Neural cell (in vitro differentiated cells): Measurements from ENCODE around the gene PLD5.
"Not testable (repeated sequence)": the region's sequence is repeated elsewhere in the genome, so short reads cannot be mapped to it uniquely, and the experiment has no call there.

ENCODE experiments used
- EP300 ChIP-seq: fragments of 450-650 bp; conservative IDR thresholded peaks from 2 replicates; pipeline ENCODE4 v1.6.1; 2014; ENCODE audit warnings: antibody characterized with exemption, mild to moderate bottlenecking, moderate library complexity; ENCODE audit not compliant: poor library complexity, severe bottlenecking
- TAF1 ChIP-seq: IDR thresholded peaks from 2 replicates; pipeline ENCODE4 v1.6.1; 2012; ENCODE audit warnings: low read depth
- TF ChIP-seq, protein P1 (sequence below): fragments of 450-650 bp; IDR thresholded peaks from 2 replicates; pipeline ENCODE4 v1.5.1; 2014; ENCODE audit warnings: antibody characterized with exemption, mild to moderate bottlenecking, moderate library complexity; ENCODE audit not compliant: poor library complexity, severe bottlenecking

- TF ChIP-seq, protein P1, sequence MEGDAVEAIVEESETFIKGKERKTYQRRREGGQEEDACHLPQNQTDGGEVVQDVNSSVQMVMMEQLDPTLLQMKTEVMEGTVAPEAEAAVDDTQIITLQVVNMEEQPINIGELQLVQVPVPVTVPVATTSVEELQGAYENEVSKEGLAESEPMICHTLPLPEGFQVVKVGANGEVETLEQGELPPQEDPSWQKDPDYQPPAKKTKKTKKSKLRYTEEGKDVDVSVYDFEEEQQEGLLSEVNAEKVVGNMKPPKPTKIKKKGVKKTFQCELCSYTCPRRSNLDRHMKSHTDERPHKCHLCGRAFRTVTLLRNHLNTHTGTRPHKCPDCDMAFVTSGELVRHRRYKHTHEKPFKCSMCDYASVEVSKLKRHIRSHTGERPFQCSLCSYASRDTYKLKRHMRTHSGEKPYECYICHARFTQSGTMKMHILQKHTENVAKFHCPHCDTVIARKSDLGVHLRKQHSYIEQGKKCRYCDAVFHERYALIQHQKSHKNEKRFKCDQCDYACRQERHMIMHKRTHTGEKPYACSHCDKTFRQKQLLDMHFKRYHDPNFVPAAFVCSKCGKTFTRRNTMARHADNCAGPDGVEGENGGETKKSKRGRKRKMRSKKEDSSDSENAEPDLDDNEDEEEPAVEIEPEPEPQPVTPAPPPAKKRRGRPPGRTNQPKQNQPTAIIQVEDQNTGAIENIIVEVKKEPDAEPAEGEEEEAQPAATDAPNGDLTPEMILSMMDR, result not testable (repeated sequence)
- not testable (repeated sequence) for TF ChIP-seq EP300, TAF1
Observed at GRCh38 chr1:242350446-242350845, 174.1 kb downstream of the PLD5 start.
